ENCODE measurements around the gene DIP2A. TPM values are rescaled to one million over a fixed set of nuclear protein-coding genes. Genes with fewer than 3 reads are reported as not detected.

Gene DIP2A
- total and polyA plus RNA-seq, 2 of the 13 experiments (the other 11 are each of a cell fraction or from before 2014, with no cell fraction given), result 18.5 to 37.6 TPM

DNA sequence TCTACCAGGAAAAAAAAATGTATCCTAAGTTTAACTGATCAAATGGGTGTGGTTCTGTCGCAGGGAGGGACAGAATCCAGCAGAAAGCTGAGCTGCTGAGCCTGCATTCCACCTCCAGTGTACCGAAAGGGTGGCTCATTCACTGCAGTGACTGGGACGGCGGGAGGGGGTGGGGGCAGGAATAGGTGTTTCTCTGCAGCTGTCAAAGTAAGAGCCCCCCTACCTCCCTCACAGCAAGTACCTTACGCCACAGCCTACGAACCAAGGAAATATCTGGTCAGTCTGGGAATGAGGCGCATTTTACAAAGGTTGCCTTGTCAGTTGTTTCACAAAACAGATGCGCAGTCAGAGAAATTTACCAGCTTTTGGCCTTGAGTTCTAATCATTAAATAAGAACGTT, 144.5 kb downstream of the DIP2A start (continued):
- TF ChIP-seq, protein P1, sequence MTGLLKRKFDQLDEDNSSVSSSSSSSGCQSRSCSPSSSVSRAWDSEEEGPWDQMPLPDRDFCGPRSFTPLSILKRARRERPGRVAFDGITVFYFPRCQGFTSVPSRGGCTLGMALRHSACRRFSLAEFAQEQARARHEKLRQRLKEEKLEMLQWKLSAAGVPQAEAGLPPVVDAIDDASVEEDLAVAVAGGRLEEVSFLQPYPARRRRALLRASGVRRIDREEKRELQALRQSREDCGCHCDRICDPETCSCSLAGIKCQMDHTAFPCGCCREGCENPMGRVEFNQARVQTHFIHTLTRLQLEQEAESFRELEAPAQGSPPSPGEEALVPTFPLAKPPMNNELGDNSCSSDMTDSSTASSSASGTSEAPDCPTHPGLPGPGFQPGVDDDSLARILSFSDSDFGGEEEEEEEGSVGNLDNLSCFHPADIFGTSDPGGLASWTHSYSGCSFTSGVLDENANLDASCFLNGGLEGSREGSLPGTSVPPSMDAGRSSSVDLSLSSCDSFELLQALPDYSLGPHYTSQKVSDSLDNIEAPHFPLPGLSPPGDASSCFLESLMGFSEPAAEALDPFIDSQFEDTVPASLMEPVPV (CRISPR knock-in tag; IDR thresholded peaks at IDR 0.05), result no peak

DNA sequence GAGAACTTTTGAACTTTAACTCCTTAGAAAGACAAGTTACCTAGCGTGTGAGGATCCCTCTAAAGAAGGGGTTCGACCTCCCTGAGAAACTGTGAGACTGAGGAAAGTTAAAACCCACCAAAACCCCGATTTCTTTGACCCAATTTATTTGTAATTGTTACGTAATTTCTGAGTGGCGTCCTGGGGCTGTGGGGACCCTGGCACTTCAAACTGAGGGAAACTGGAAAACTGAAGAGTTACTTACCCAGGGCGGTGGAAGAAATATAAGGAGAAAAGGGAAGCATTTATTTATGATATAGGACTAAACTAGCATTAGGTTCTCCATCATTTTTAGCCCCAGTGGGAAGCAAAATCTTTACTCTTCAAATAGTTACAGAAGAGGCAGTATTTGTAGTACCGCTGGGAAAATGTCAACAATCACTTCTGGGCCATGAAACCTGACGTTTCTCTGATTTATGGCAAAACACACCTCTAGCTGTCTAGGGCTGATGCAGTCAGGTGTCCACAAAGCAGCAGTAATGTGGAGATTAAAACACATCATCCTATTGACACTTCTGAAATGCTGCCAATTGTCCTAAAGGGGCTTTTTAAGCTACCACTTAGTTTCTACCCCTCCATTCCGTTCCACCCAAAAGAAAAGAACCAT, 145.8 kb downstream of the DIP2A start:
- H3K9ac ChIP-seq (ENCODE audit: insufficient read depth, low read depth, low read length), result no peak overlapping the region
- no peak overlapping the region for H3K4me3 ChIP-seq (replicated peaks in 1 of 3; ENCODE audit: insufficient read depth in 1 of 3, low read depth in 2 of 3, low read length in 3 of 3)
- no peaks in the 10 kb centered on the region for H4K20me1 ChIP-seq (ENCODE audit: insufficient read depth, low read length)
- FAIRE-seq (no peak), ATAC-seq (no peak), DNase-seq (ENCODE audit: low spot score) (no peak)
- intact Hi-C loops (cut with micrococcal nuclease; ENCODE audit: unreplicated experiment), result no loop called here
- TF ChIP-seq SMAD1 (CRISPR knock-in tag; IDR thresholded peaks at IDR 0.05; ENCODE audit: borderline replicate concordance, low read depth) (no peak), CEBPB (IDR thresholded peaks at IDR 0.05; ENCODE audit: borderline replicate concordance, low read depth, low read length) (peak; percentile 23; the same call in 1 of the 2 replicates)
- H3K4me2 ChIP-seq (ENCODE audit: low read depth, low read length), result no peak overlapping the region
- no peaks in the 10 kb centered on the region for H3K36me3 ChIP-seq (replicated peaks in 1 of 2; ENCODE audit: control insufficient read depth in 1 of 2, insufficient read depth in 2 of 2, low read length in 2 of 2)
- POLR2A ChIA-PET, result no interaction called here
- WGBS (ENCODE audit: low lambda C conversion rate), result 12% methylated on average over 9 of the region's 9 CpGs
- H2AFZ ChIP-seq (ENCODE audit: low read length), result no peak overlapping the region
- BruUV-seq (replicated peaks), result no TSS peak
- H3K79me2 ChIP-seq (ENCODE audit: insufficient read depth, low read length), result no peaks in the 10 kb centered on the region
- CTCF ChIA-PET (ENCODE audit: low intra/inter-chr PET ratio, low total read pairs), result no interaction called here
- H3K27ac ChIP-seq (ENCODE audit: extremely low read length, insufficient read depth, low read length), result no peak overlapping the region
- in situ Hi-C loops (cut with HindIII; ENCODE audit: extremely low pct_ligation_motif_present, low pct_unique_long_range_greater_than_20kb), result no loop called here
- H3K27me3 ChIP-seq (ENCODE audit: control insufficient read depth in 1 of 2, insufficient read depth in 2 of 2, low read length in 2 of 2), result peaks cover 0 to 31% of the 10 kb centered on the region in 2 experiments; a peak in 3 of 5 replicates
- no peaks in the 10 kb centered on the region for H3K9me3 ChIP-seq (ENCODE audit: low read length)
- H3K4me1 ChIP-seq (ENCODE audit: insufficient read depth, low read length), result peaks cover 35% of the 10 kb centered on the region

Measured in HepG2 (cell line).